ENCODE results near the gene TINAGL1. TPM values are rescaled to one million over a fixed set of nuclear protein-coding genes. Genes with fewer than 3 reads are reported as not detected.

Gene TINAGL1
- total and polyA plus RNA-seq, 2 donors (not counting 3 experiments of a cell fraction or from before 2014, with no cell fraction given): 312 to 477 TPM

GRCh38 chr1:31545927-31546540, 30.3 kb upstream of the TINAGL1 start:
- POLR2A ChIA-PET: no interaction called here
- dilution Hi-C loops (cut with MboI; ENCODE audit: extremely low pct_ligation_motif_present, low sequenced_read_pairs) (no loop called here), intact Hi-C loops (cut with micrococcal nuclease) (no loop called here)
- FAIRE-seq: no peak
- no peaks in the 10 kb centered on the region for H3K27me3 ChIP-seq (ENCODE audit: control insufficient read depth in 2 of 2, insufficient read depth in 2 of 2, low read length in 2 of 2)
- BruUV-seq (replicated peaks): no TSS peak
- H4K20me1 ChIP-seq (replicated peaks; ENCODE audit: control insufficient read depth, extremely low read depth, insufficient read depth, low read length): no peaks in the 10 kb centered on the region
- CTCF ChIA-PET: no interaction called here
- no peak overlapping the region for H3K27ac ChIP-seq (ENCODE audit: insufficient read depth, low read depth, low read length)
- H3K4me1 ChIP-seq (ENCODE audit: control insufficient read depth, extremely low read depth, insufficient read depth, low read length): peaks cover 10% of the 10 kb centered on the region
- H3K9ac ChIP-seq (replicated peaks; ENCODE audit: extremely low read depth, insufficient read depth, low read length): no peak overlapping the region
- TF ChIP-seq FOS (IDR thresholded peaks at IDR 0.05; ENCODE audit: borderline replicate concordance, insufficient read depth, low read length): no peak
- TF ChIP-seq JUN (IDR thresholded peaks at IDR 0.05; ENCODE audit: borderline replicate concordance, insufficient read depth, insufficient read length, low read depth): no peak
- no peak for TF ChIP-seq POLR2A (IDR thresholded peaks at IDR 0.05; ENCODE audit: low read depth, low read length)
- TF ChIP-seq GATA2 (IDR thresholded peaks at IDR 0.05; ENCODE audit: insufficient read depth, insufficient read length, low read depth, low read length): no peak
- TF ChIP-seq, protein P1, sequence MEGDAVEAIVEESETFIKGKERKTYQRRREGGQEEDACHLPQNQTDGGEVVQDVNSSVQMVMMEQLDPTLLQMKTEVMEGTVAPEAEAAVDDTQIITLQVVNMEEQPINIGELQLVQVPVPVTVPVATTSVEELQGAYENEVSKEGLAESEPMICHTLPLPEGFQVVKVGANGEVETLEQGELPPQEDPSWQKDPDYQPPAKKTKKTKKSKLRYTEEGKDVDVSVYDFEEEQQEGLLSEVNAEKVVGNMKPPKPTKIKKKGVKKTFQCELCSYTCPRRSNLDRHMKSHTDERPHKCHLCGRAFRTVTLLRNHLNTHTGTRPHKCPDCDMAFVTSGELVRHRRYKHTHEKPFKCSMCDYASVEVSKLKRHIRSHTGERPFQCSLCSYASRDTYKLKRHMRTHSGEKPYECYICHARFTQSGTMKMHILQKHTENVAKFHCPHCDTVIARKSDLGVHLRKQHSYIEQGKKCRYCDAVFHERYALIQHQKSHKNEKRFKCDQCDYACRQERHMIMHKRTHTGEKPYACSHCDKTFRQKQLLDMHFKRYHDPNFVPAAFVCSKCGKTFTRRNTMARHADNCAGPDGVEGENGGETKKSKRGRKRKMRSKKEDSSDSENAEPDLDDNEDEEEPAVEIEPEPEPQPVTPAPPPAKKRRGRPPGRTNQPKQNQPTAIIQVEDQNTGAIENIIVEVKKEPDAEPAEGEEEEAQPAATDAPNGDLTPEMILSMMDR (IDR thresholded peaks at IDR 0.05; ENCODE audit: extremely low read depth in 1 of 2, insufficient read depth in 1 of 2, low read depth in 1 of 2, low read length in 2 of 2): no peak
- TF ChIP-seq POLR2AphosphoS5 (IDR thresholded peaks at IDR 0.05; ENCODE audit: insufficient read depth, low read depth, low read length): no peak
- no peak for TF ChIP-seq MYC (IDR thresholded peaks at IDR 0.05; ENCODE audit: low read depth, low read length)
- TF ChIP-seq, protein P2, sequence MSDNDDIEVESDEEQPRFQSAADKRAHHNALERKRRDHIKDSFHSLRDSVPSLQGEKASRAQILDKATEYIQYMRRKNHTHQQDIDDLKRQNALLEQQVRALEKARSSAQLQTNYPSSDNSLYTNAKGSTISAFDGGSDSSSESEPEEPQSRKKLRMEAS (IDR thresholded peaks at IDR 0.05; ENCODE audit: insufficient read depth, insufficient read length): no peak
- no peak for TF ChIP-seq EZH2 (IDR thresholded peaks at IDR 0.05; ENCODE audit: borderline replicate concordance, low read depth, low read length, severe bottlenecking)
- H3K4me2 ChIP-seq (ENCODE audit: insufficient read depth, low read length): no peak overlapping the region
- no peak overlapping the region for H2AFZ ChIP-seq (ENCODE audit: low read depth, low read length)
- H3K9me1 ChIP-seq (replicated peaks; ENCODE audit: control insufficient read depth, extremely low read depth, insufficient read depth, low read length): no peaks in the 10 kb centered on the region
- H3K36me3 ChIP-seq (ENCODE audit: control insufficient read depth in 2 of 2, extremely low read depth in 1 of 2, insufficient read depth in 2 of 2, low read length in 2 of 2): no peaks in the 10 kb centered on the region
- no peaks in the 10 kb centered on the region for H3K9me3 ChIP-seq (replicated peaks; ENCODE audit: control insufficient read depth, insufficient read depth, low read length)
- no peak for DNase-seq (ENCODE audit: low read depth, low spot score)
- H3K79me2 ChIP-seq (ENCODE audit: control insufficient read depth, insufficient read depth, low read length): no peaks in the 10 kb centered on the region
- H3K4me3 ChIP-seq (replicated peaks in 1 of 3; ENCODE audit: insufficient read depth in 1 of 3, low read depth in 1 of 3, low read length in 3 of 3): no peak overlapping the region

Data from endothelial cell of umbilical vein (primary cell).